GM18868 (cell line): ENCODE data around the gene TCAP.

Experiments
- ATAC-seq: cut with Tn5 transposase; IDR thresholded peaks from one replicate; pipeline ENCODE4 v1.9.1; 2021; ENCODE audit warnings: mild to moderate bottlenecking, moderate library complexity; ENCODE audit not compliant: unreplicated experiment

TCAP gene

DNA sequence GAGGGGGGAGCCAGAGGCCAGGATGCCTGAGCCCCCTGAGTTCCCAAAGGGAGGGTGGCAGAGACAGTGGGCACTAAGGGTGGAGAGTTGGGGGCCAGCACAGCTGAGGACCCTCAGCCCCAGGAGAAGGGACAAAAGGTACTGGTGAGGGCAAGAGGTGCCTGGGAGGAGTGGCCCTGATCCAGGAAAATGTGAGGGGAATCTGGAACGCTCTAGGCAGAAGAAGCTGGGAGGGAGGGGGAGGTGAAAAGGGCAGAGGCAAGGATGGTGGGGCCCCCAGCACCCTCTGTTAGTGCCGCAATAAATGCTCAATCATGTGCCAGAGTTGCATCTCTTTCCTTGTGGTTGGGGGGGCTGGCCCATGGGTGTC is 1.1 kb downstream of the TCAP start:
- ATAC-seq, result no peak

- no peak for ATAC-seq
Measured at GRCh38 chr17:39666601-39667261, 1.6 kb downstream of the TCAP start.

DNA sequence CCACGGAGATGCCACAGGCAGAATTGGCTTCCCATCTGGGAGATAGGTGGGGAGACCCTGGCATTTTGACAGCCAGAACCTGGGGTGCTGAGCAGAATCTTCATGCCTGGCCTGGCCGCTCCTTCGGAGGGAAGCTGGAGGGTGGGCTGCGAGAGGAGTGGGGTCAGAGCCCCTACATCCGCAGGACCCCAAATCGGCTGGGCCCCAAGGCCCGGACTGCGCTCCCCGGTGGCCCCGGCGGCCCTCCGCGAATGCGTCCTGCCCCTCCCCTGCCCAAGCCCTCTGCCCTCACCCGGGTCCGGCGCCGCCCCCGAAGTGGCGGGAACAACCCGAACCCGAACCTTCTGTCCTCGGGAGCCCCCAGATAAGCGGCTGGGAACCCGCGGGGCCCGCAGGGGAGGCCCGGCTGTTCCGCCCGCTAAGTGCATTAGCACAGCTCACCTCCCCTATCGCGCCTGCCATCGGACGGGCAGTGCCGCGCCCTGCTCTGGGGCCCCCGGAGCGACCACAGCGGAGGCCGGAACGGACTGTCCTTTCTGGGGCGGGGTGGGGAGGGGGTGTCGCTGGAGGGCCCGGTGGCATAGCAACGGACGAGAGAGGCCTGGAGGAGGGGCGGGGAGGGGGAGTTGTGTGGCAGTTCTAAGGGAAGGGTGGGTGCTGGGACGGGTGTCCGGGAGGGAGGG is 2.3 kb downstream of the TCAP start:
- no peak for ATAC-seq

- ATAC-seq, result no peak
Measured at GRCh38 chr17:39667945-39668924, 3.1 kb downstream of the TCAP start, which contains the start of gene PNMT. Gene PNMT, plus strand, starts transcription at chr17:39668453. Its CDS starts 23 bp downstream, at chr17:39668476.

GRCh38 chr17:39669897-39670735 is 5.0 kb downstream of the TCAP start:
- no peak for ATAC-seq

- no peak for ATAC-seq
Measured at GRCh38 chr17:39670746-39671145, 5.6 kb downstream of the TCAP start.

DNA sequence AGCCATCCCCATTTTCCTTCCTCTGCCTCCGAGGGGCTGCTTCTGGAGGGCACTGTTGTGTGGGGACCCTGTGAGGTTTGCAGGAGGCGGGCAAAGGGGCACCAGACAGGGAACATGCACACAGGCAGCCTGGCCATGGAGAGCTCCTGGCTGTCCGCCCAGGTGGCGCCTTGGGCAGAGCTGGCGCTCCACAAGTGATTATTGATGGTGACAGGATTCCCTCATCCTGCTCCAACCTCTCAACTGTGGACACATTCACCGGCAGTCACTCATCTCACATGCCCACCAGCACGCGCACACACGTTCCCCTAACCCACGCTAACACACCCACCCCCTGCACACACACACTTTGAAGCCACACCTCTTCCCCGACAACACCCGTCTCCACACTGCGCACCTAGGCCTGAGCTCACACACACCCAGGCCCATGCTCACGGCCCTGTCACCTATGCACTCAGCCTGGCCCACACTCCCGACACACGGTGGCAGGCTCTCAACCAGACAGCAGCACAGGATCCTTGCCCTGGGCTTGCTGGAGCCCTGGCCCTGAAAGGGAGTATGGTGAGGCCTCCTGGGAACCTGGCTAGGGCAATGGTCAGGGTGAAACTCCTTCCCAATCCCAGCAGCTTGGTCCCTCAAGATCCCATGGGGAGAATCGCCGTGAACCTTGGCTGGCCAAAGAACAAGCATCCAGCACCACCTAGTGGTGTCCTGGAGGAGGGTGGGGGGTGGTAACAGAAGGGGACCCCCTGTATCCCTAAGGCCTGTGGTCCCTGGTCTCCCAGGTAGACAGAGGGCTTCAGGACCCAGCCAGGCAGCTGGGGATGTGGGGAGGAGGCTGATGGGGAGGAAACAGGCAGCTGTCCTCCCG is 6.7 kb downstream of the TCAP start:
- ATAC-seq, result no peak

GRCh38 chr17:39672522-39673334 is 7.6 kb downstream of the TCAP start:
- no peak for ATAC-seq

DNA sequence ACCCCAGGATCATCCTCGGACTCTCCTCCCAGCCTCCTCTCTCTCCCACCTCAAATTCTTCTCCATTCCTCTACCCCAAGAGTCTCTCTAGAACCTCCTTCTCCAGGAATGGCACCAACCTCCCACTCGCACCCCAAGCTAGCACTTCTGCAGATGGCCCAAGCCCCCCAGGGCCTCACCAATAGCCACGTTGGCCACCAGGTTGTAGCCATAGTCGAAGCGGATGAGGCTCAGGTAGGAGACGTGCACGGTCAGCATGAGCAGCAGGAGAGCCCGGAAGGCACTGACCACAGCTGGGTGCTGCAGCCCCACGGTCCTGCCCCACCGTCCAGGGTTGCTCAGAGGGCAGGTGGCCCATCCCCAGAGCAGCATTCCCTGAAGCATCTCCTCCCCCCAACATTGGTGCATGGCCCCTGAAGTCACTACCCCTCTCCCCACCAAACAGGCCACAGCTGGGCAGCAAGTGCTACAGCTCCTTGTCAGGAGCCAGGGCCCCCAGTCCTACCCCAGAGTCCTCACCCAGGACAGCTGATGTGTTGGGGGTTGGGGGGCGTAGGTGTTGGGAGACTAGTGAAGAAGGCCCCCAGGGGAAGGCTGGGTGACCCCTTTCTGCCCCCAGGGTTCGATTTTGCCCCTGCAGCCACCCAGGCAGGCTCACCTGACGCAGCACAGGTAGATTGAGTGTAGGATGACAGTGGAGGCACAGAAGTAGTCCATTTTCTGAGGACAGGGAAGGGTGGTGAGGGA is 8.4 kb downstream of the TCAP start:
- no peak for ATAC-seq

GRCh38 chr17:39674179-39674578 is 9.0 kb downstream of the TCAP start:
- ATAC-seq, result no peak

DNA sequence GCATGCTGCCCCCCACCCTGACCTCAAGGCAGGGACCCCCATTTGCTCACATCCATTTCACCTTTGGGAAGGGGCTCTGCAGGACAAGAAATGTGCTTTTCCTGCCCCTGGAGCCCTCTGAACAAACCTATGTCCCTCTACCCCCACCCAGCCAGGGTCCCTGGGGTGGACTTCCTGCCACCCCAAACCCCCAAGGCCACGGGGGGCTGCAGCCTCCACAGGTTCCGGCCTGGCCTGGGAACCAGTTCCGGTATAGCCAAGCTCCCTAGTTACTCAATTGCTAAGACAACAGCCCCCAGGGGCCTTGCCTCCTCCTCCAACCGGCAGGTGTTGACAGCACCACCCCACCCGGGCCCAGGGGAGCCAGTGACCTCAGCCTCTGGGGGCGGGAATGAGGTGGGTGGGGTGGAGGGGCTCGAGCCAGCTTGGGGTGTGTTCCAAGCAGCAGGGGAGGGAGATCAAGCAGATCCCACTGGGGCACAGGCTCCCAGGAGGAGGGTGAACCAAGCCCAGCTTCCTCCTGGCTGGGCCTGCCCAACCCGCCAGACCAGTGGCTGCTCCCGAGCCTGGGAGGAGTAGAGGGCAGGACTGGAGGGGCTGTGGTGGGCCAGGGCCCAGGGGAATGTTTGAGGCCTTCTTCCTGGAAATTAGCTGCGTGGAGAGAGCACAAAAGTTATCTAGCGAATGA is 9.7 kb downstream of the TCAP start:
- no peak for ATAC-seq

- ATAC-seq, result no peak
Measured at GRCh38 chr17:39675390-39676082, 10.4 kb downstream of the TCAP start.

DNA sequence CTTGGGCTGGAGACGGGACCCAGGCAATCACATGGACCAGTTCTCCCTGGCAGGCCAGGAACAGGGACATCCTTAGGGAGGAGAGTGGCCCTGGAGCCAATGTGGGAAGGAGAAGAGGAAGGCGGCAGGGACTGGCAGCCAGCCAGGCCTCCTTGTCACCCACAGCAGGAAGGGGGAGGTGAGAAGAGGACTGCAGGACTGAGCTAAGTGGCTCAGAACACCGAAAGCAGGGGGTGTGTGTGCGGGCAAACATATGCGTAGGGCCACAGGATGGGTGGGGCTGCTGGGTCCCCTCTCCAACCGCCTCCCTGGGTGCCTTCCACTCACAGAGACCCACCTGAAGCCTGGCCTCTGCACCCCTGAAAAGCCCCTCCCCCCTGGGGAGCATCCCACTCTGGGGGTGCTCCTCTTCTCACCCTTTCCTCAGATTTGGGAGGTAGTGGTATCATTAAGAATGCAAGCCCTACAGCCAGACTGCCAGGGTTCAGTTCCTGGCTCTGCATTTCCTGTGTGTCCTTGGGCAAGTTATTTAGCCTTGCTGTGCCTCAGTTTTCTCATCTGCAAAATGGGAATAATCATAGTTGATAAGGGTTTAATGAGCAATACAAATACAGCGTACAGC is 11.2 kb downstream of the TCAP start:
- ATAC-seq, result no peak

GRCh38 chr17:39677072-39677471 is 11.9 kb downstream of the TCAP start:
- ATAC-seq, result no peak

GRCh38 chr17:39677542-39678339 is 12.6 kb downstream of the TCAP start:
- ATAC-seq, result no peak
